Brain microvascular endothelial cell (primary cell): ENCODE data around the gene CNOT8.

Experiments
- DNase-seq: peaks from one replicate; pipeline ENCODE4 v3.0.0-alpha.2; 2020
- H3K27ac ChIP-seq: fragments of 250-450 bp; sonication (Bioruptor Pico); 2 replicates; pipeline ENCODE4 v1.5.1; 2020; ENCODE audit warnings: mild to moderate bottlenecking, moderate library complexity
- H3K27me3 ChIP-seq: fragments of 250-450 bp; sonication (Bioruptor Pico); replicated peaks from 2 replicates; pipeline ENCODE4 v1.5.1; 2020; ENCODE audit warnings: mild to moderate bottlenecking
- H3K36me3 ChIP-seq: fragments of 250-450 bp; sonication (Bioruptor Pico); replicated peaks from 2 replicates; pipeline ENCODE4 v1.5.1; 2020; ENCODE audit warnings: mild to moderate bottlenecking
- H3K4me3 ChIP-seq: 2 replicates; pipeline ENCODE4 v1.5.1; 2011; ENCODE audit warnings: low read depth, mild to moderate bottlenecking, control low read depth, low read length, moderate library complexity
- in situ Hi-C: cut with HindIII; loops from 2 replicates; pipeline ENCODE4 v1.10.0; 2017; ENCODE audit warnings: low sequenced_read_pairs, low pct_ligation_motif_present
- TF ChIP-seq, protein P1 (sequence below): IDR thresholded peaks from 2 replicates; pipeline ENCODE4 v1.5.1; 2011; ENCODE audit warnings: low read depth, mild to moderate bottlenecking, moderate library complexity, low read length, control low read depth, inconsistent platforms; ENCODE audit errors: missing control alignments

CNOT8 gene

DNA sequence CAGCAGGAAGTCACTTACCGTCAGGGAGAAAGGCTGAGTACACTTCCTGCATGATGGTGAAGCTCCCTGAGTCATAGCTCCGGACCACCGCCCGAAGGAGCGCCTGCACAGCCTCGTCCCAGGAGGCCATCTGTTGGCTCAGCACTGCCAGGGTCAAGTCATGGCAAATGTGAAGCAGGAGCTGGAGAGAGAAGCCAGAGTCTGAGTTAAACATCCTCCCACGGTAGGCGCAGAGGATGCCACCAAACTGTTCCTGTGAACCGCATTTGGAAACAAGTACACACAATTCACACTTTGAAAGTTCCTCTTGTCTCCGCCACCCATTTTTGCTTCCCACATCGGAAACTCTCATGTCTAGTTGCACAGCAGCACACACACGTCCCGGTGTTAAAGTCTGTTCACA is 33.9 kb downstream of the CNOT8 start:
- no peaks in the 10 kb centered on the region for H3K27me3 ChIP-seq
- TF ChIP-seq, protein P1, sequence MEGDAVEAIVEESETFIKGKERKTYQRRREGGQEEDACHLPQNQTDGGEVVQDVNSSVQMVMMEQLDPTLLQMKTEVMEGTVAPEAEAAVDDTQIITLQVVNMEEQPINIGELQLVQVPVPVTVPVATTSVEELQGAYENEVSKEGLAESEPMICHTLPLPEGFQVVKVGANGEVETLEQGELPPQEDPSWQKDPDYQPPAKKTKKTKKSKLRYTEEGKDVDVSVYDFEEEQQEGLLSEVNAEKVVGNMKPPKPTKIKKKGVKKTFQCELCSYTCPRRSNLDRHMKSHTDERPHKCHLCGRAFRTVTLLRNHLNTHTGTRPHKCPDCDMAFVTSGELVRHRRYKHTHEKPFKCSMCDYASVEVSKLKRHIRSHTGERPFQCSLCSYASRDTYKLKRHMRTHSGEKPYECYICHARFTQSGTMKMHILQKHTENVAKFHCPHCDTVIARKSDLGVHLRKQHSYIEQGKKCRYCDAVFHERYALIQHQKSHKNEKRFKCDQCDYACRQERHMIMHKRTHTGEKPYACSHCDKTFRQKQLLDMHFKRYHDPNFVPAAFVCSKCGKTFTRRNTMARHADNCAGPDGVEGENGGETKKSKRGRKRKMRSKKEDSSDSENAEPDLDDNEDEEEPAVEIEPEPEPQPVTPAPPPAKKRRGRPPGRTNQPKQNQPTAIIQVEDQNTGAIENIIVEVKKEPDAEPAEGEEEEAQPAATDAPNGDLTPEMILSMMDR: no peak
- H3K27ac ChIP-seq: no peak overlapping the region
- H3K36me3 ChIP-seq: peaks cover 55% of the 10 kb centered on the region
- peak; percentile 16 for DNase-seq
- in situ Hi-C loops: no loop called here
- no peak overlapping the region for H3K4me3 ChIP-seq

DNA sequence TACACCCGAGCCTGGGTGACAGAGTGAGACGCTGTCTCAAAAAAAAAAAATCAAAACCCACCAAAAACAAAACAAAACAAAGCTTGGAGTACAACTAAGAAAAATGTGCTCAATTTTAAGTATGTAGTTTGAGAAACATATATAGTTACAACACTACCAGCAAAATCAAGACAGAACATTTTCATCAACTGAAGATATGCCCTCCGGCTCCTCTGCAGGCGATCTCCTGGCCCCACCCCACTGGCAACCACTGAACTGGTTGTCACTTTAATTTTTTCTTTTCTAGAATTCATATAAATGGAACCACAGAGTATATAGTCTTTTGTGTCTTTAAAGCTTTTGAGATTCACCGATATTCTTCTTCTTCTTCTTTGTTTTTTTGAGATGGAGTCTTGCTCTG is 35.0 kb downstream of the CNOT8 start:
- no peak for DNase-seq
- peaks cover 51% of the 10 kb centered on the region for H3K36me3 ChIP-seq
- in situ Hi-C loops: no loop called here
- TF ChIP-seq, protein P1: no peak
- H3K4me3 ChIP-seq: no peak overlapping the region
- no peak overlapping the region for H3K27ac ChIP-seq
- H3K27me3 ChIP-seq: no peaks in the 10 kb centered on the region

DNA sequence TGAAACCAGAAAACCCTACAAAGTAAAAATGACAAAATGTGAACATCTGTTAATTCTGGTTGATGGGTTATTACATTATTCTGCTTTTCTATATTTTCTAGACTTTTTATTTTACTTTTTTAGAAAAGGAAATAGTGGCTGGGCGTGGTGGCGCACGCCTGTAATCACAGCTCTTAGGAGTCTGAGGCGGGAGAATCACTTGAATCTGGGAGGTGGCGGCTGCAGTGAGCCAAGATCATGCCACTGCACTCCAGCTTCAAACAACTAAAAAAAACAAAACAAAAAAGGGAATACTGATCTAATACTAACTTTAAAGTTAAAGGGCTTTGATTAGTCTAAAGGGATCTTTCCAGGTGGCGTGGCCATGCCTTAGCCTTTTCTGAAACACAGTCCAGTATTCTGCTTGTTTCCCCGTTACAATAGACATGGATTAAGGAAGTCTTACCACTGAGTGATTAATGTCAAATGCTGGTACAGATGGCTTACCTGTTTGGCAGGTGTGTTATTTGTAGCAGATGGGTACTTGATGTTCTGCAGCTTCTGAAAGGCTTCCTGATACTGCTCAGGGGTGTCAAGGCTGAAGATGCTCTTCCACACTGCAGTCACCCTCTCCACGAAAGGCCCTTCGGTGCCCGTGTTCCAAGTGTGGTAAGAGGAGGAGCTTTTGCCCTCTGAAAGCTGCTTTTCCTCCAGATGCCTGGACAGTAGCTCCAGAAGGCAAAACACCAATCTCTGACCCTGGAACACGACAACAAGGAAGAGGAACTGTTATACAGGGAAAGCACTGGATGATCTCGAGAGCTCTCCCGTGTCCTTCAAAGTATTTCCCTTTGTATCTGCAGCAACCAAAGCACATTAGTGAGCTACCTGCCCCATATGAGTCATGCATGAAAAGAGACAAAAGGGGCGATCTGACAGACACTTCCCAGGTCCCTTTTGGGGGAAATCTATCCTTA is 37.5 kb downstream of the CNOT8 start:
- Histone ChIP-seq H3K4me3 (no peak overlapping the region), H3K36me3 (peaks cover 43% of the 10 kb centered on the region), H3K27ac (no peak overlapping the region), H3K27me3 (no peaks in the 10 kb centered on the region)
- DNase-seq: no peak
- TF ChIP-seq, protein P1: no peak
- in situ Hi-C loops: no loop called here

DNA sequence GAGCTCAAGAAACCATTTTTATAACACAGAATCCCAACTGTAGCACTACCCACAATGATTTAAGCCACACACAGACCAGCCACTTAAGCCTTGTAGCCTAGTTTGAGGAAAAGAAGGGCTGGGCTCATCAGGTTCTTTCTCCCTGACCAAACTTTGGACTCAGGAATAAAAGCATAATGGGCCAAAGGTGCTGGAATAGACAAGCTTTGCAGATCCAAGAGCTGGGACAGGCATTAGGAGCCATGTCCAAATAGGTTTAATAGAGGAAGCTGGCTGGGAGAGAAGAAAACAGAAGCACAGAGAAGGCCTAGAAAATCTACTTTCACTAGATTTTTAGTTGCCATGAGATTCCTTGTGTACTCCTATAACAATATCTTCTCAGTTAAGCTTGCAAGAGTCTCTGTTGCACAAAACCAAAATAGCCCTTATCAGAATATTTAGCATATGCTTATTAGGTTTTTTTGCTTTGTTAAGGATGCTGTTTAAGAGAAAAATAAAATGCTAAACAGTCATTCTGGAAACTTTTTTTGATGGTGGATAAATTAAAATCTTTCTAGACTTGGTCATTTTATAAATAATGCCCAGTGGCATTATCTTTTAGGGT is 38.2 kb downstream of the CNOT8 start:
- H3K27ac ChIP-seq: no peak overlapping the region
- no peaks in the 10 kb centered on the region for H3K27me3 ChIP-seq
- no peak overlapping the region for H3K4me3 ChIP-seq
- no peak for DNase-seq
- H3K36me3 ChIP-seq: peaks cover 36% of the 10 kb centered on the region
- TF ChIP-seq, protein P1: no peak
- in situ Hi-C loops: no loop called here

DNA sequence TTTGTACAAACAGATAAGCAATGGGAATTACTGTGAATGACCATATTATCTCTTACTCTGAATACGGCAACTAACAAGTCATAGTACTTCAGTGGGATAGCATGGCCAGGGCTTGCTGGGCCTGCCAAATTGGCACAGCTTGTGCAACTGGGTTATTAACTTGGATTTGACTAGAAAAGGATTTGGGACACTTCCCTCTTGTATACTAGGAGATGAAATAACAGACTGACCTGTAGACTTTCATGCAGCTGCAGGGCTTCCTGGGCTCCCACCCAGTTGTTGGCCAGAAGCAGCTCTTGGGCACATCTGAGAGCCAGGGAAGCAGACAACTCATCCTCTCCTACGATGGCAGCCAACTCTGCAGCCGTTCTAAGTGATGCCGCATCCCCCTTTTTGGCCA is 39.8 kb downstream of the CNOT8 start:
- in situ Hi-C loops: no loop called here
- H3K27ac ChIP-seq: no peak overlapping the region
- H3K4me3 ChIP-seq: no peak overlapping the region
- no peak for DNase-seq
- no peaks in the 10 kb centered on the region for H3K27me3 ChIP-seq
- TF ChIP-seq, protein P1: no peak
- peaks cover 47% of the 10 kb centered on the region for H3K36me3 ChIP-seq
